LHCN-M2 (cell line): ENCODE results near the gene GPA33. TPM values are rescaled to one million over a fixed set of nuclear protein-coding genes. Genes with fewer than 3 reads are reported as not detected.

Experiments used
- DNase-seq: peaks from one replicate; pipeline ENCODE4 v3.0.0-alpha.2; 2012; ENCODE audit warnings: low read depth
- total RNA-seq: library from RNA; depleted of rRNA; stranded (reverse); fragments of >200 nt; gene quantifications from 2 replicates; pipeline ENCODE4 v1.2.3, GENCODE V29; 2014

GPA33 gene
- total RNA-seq, 1 experiment from 2014 or later: not detected

DNA sequence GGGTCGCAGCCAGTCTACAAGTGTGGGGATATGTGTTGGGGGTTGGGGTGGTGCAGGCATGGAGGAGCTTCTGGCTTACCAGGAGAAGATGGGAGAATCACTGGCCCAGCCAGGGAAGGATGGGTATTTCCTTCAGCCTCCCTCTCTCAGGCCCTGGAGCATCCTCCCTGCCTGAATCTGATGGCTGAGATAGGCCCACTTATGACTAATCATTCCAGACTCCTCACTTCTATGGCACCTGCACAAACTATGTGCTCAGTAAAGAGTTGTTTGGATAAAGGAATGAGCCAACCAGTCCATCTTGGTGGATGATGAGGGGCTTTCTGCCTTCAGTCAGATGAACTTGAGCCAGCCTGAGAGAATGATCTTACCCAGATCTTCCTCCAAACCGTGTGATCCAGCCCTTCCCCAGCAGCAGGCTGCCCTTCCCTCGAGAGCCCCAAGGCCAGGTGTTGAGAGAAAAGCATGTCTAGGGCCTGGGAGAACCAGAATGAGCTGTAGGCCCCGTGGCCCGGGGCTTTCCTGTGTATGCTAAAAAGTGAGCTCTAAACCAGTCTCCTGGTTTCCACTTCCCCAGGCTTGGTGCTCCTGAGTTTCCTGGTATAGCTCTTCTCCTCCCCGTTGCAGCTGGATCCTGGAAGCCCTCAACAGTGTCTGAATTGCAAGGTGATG is 1.3 kb downstream of the GPA33 start:
- no peak for DNase-seq

DNA sequence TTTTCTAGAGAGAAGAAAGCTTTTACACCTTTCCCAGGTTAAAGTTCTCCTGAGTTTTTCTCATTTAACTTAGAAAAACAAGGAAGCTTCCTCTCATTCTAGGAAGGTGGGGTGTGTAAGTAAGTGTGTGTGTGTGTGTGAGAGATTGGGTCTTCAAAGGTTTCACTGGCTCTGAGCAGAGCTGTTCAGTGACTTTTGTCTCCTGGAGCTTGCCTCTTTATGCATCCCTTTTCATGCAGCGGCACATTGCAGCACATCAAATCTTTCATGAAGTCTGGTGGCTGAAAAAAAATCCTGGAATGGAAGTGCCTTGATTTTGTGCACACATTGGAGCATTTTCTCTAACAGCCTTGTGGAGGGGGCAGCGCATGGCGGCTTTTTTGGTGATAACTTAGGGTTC is 3.4 kb downstream of the GPA33 start:
- no peak for DNase-seq

DNA sequence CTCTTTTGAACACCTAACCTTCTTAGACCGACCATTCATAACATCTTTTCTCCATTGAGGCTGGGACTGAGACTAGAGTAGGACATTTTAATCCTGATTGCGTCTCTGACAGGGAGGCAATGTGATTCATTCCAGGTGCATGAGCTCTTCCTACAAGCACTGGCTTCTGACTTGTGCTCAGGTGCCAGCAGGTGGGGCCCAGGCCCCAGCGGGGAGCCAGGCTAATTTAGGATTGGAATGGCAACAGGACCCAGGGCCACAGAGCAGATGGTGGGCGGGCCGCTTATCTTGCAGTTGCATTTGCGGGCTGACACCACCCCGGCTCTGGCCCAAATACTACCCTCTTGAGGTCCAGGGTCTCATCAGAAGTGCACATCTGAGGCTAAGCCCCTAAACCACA is 4.1 kb downstream of the GPA33 start:
- DNase-seq: no peak

DNA sequence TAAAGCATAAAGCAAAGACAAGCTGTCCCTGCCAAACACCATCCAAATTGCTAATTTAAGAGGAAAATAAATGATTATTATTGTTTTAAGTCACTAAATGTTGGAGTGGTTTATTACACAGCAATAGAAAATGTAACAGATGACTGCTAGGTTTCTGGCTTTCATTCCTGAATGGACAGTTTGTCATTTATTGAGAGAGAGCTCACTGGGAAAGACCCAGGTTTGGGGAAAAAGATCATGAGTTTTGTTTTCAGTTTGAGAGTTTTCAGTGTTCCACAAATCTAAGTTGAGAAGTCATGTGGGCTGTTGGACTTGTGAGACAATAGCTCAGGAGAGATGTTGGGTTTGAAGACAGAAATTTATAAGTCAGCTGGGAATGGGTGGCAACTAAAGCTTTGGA is 5.4 kb downstream of the GPA33 start:
- DNase-seq: no peak

DNA sequence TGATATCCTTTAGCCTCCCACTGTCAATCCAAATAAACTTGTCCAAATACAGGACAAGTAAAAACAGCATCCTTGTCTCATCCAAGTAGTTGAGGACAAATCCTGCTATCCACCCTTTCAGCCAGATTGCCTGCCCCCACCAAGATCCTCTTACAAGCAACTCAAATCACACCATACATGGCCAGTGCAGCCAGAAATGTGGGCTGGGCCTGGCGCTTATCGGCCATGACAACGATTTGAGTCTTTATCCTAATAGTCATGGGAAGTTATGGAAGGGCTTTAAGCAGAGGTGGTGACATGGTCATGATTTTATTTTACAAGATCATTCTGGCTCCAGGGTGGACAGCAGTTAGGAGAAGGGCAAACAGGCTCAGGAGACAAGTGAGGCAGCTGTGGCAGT is 6.3 kb downstream of the GPA33 start:
- DNase-seq: no peak

DNA sequence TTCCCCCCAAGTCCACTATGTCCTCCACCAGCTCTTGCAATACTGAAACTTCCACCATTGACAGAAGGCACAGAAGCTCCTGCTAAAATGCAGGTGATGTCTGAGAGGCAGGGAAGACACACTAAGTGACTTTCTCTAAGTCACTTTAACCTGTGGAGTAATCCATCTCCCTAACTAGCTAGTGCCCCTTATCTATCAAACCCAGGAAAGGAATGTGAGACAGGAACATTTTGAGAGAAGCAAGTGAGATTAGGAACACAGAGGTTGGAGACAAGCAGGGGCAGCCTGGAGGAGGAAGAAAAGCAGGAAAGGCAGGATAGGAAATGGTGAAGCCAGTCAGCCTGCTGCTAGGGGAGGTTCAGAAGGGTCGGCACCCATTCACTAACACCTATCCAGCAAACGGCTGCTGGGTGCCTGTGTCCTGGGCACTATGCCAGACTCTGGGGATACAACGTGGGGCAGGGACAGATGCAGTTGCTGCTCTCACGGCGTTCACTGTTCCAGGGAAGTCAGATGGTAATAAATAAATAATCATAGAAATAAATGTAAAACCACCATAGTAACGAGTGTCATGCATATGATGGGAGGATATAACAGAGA is 7.0 kb downstream of the GPA33 start:
- DNase-seq: no peak

DNA sequence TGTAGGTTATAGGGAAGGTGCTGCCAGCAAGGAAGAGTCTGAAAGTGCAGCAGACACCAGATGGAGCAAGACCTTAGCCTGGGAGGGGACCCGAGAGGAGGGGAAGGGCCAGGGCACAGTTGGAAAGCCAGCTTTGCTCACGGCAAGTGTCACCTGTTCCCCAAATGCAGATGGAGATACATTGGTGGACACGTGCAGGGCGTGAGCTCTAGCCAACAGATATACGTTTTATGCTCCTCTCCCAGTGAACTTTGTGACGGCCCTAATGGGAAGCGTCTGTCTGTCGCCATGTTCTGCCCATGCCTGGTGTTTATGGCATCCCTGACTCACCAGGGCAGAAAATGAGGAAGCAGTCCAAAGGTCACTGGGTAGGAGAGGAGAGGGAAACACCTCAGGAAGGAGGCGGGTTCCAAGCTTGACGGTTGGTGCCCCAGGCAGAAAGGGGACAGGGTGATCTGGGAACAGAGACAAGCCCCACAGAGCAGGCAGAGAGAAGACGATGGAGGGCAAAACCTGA is 7.6 kb downstream of the GPA33 start:
- no peak for DNase-seq

DNA sequence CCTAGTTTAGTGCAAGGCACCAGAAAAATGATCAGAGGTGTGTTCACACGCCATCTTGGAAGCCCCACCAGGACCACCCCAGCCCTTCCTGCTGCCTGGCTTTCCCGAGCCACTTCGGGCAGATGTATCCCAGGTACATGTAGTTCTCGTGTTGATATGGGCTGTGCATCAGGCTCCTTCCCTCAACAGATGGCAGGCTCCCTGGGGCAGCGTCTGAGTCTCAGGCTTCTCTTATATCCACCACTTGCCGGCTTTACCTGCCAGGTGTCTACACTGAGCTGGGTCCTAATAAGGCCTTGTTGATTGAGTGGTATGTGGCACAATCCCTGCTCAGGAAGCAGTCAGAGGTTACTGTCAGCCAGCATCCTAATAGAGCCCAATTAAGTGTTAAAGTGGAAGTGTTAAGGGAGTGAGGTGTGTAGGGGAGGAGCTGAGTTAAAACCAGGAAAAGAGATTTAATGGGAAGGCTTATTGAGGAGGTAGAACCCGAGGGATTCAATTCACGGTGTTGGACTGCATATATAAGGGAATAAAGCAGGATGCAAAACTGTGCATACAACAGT is 8.5 kb downstream of the GPA33 start:
- DNase-seq: no peak

DNA sequence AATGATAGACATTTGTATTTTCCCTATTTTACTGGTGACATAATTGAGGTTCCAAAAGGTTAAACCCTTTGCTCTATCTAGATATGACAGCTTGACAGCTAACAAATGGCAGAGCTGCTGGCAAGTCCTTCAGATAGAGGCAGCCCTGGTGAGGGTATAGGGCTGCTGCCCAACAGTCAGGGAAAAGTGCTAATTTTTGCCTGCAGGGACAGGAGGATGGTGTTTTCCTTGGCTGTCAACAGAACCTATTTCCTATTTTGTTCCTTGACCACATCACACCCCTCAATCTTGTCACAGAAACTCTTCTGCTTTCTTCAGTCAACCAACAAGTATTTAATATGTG is 12.3 kb downstream of the GPA33 start:
- DNase-seq: no peak

DNA sequence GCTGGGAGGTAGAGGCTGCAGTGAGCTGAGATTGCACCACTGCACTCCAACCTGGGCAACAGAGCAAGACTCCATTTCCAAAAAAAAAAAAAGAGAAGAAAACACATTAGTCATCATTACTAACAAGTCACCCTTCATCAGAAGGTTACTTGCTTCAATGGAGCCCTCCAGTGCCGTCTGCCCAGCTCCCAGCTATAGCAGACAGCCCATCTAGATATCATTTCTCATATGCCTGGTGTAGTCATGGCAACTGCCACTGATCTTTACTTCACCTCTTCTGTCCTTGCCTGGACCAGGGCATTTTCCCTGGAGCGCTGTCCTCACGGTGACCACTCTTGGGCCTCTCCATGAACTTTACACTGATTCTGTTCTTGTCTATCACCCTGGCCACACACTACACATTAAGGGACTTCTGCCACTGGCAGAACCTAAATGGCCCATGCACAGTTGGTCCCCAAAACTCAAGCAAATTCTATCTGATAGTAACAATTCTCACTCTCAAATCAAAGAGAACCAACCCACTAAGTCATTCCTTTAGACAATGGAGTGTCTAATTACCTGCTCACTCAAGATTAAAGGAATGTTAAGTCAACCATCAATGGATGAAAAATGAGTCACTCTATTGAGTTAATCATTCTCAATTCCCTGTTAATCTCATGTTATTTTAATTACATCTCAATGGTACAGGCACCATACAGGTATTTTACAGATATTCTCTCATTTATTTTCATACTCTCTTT is 12.9 kb downstream of the GPA33 start:
- DNase-seq: no peak

DNA sequence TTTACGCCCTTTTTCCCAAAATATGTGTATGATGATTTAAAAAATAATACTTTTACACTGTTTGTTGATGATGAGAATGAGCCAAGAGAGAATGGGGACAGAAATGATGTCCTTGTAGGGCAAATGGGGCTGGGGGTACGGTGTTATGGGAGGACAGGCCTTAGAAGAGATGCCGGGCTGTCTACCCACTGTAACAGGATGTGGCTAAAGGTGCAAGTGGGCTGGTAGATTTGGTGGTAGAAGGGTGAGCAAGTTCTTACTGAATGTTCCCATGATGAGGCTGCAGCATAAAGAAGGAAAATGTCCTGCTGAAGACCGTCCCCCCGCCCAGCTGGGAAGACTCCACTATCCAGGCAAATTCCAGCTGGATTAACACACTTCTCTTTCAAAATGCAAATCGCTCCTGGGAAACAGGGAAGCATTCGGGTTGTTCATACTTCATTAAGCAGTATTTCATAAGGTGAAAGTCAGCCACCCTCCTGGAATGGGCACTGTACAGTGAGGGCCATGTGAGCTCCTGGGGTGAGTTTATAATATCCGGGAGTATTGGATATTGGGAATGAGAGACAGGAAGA is 14.0 kb downstream of the GPA33 start:
- no peak for DNase-seq

DNA sequence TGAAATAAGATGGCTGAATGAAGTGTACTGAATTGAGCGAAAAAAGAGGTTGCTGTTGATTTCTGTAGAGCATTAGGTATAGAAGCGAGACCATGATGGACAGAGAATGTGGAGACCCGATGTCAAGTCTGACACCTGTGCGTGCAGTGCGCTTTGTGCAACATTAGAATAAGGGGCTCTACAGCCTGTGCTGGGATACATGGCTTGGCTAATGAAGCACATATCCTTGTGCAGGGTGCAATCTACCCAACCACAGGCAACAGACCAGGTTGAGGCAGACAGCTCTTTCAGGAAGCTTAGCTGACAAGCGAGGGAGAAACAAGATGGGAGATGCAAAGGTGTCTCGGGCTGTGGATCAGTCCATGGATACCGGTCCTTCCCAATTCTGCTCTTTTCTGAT is 18.9 kb downstream of the GPA33 start:
- DNase-seq: no peak

DNA sequence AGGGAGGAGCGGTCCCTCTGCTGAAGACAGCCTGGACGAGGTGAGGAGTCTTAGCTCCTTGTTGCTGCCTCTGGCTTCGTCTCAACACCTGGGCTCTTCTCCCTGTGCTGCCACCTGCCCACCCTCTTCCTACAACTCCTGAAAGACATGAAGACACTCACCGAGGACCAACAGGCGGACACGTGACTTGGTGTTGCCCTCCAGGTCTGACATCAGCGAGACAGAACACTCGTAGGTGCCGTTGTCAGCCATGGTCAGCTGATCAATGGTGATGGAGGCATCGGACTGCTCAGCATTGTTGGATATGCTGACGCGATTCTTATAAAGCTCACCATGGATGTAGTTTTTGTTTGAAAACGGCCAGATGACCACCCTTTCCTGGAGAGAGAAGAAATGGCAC is 21.4 kb downstream of the GPA33 start:
- no peak for DNase-seq

DNA sequence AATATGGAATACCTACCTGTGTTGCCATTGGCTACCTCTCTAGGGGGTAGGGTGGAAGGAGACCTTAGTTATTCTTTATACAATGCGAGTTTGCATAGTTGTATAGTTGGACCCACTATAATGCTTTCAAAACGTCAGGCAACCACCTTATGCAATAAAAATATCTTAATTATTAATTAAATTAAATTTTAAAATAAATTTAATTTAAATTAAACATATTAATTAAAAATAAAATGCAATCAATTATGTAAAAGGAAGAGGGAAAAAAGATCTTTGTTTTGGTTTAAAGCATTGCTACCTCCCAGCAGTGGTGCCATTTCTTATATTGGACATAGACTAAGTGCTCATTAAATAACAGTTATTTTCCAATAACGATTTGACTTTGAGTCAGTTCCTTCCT is 22.3 kb downstream of the GPA33 start:
- no peak for DNase-seq

DNA sequence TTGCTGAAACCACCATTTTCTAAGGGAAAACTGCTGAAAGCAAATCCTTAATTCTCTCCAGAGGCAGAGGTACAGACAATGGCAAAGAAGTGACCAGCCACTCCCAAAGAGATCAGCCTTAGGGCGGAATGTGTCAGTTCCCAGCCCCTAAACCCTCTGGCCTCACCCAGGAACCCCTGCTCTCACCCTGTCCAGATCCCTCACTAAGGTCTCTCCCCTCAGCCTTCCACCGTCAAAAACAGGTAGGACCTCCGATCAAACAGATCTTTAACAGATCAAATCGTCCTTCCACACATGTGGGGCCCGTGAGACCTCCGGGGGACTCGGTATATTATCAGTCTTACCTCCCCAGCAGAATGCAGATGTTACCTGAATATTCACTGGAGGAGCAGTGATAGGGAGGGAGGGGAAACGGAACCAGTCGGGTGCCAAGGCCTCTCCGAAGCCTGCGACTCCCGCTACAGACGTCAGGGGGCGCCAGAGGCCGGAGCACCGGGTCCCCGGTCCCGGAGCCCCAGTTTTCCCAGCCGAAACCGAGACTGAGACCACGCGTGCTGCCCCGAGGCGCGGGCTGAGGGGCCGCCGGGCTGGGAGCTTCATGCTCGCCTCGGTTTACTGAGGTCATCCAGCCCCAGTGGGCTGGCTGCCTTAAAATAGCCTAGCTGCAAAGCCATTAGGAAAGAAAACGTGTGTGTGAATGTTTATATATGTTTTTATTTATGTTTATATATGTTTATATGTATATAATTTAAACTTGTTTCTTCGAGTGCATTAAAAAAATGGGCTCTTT is 23.6 kb downstream of the GPA33 start:
- peak; percentile 40 for DNase-seq

DNA sequence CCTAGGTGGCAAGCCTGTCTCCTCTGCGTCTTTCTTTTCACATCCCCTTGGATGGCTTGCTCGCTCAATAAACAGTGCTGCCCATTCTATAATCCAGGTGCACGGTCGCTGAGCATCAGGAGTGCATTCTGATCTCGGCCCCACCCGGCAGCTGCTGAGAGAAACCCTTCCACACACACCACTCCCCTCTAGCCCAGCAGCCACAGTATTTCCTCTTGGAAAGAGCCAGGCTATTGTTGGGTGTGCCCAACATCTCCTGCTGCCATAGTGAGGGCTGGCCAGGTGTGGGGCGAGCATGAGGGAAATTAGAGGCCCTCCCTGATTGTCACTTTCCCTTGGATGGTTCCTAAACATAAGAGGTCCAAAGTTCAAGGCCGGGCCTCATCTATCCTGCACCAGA is 24.7 kb downstream of the GPA33 start:
- DNase-seq: no peak

DNA sequence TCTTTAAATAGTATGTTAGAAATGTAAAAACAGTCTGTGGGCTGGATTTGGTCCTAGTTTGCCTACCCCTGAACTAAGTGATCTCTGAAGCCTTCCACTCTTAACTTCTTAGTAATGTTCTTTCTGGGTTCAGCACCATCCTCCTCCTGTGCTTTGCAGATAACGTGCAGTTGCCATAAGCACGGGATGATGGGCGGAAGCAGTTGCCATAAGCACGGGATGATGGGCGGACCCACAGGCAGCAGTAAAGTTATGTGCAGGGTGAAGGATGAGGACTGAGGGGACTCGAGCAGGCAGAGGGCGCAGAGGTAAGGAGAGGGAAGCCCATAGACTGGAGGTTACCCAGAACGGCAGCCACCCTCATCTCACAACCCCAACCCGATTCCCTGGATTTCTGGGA is 25.6 kb downstream of the GPA33 start:
- peak; percentile 10 for DNase-seq

DNA sequence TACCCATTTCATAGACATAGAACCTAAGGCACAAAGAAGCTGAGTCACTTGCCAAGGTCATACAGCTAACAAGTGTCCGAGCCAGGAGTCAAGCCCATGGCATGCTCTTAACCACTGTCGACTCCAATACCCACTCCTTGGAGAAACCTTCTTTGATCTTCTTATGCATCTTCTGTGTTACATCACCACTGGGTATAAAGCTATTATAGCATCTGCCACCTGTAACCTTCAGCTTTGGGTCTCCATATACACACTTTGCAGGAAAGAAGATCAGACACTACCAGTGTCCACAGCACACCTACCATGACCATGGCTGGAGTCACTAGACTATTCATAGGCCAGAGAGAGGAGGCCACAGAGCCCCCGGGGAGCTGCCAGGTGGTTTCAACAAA is 29.1 kb downstream of the GPA33 start:
- DNase-seq: no peak

DNA sequence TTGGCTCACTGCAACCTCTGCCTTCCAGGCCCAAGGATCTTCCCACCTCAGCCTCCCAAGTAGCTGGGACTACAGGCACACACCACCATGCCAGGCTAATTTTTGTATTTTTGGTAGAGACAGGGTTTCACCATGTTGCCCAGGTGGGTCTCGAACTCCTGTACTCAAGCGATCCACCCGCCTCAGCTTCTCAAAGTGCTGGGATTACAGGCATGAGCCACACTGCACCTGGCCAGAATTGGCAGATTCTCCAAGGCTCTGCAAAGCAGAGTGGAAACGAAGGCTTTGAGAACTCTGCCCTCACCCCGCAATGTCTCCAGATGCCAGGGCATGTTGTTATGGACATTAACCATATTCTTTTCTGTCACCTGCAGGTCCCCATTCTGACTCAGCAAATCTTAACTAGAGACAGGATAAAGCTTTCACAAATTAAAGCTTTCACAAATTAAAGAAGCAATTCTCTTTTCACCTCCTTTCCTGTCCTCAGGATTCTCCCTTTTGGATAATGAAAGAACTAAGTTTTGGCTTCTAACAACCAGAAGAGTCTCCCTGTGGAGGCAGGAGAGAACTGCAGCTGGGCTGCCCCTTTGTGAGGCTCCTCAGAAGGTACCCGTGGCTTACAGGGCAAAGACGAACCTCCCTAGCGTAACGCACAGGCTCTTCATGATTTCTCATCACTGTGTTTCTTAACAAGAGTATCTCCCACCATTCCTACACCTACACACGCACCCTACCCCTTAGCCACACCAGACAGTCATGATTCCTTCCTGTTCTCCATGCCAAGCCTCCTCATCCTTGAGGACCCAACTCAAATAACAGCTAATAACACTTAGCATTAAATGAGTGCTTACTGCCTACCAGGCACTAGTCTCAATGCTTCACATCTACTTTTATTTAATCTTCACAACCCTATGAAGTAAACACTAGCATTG is 29.8 kb downstream of the GPA33 start:
- no peak for DNase-seq

DNA sequence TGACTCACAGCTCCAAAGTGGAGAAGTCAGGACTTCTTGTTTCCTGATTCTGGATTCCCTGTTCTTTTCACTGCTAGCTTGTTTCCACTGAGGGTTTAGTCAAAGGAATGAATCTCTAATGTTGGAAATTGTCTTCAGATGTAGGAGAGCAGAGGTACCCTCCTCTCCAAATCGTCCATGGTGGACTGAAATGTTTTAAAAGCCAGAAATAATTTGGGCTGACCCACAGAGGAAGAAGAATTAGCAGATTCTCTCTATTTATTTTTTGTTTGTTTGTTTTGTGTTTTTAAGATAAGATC is 30.4 kb downstream of the GPA33 start:
- DNase-seq: no peak
